ENCODE measurements around the gene QPRT.
"Not testable (repeated sequence)": the region's sequence is repeated elsewhere in the genome, so short reads cannot be mapped to it uniquely, and the experiment has no call there.

DNA sequence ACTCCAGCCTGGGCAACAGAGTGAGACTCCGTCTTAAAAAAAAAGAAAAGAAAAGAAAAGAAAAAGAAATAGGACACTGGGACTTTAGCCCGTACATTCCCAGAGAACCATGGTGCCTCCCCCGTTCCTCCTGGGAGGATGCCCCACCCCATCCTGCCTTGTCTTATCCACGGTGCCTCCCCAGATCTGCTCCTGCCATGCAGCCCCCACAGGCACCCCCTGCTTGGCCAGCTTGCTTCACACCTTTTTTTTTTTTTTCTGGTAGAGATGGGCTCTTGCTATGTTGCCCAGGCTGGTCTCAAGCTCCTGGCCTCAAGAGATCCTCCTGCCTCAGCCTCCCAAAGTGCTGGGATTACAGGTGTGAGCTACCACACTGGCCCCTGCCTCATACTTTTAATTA is 67.5 kb downstream of the QPRT start:
- TF ChIP-seq EZH2 (IDR thresholded peaks at IDR 0.05); POLR2AphosphoS5 (IDR thresholded peaks at IDR 0.05; ENCODE audit: borderline replicate concordance, low read depth, low read length): not testable (repeated sequence)
